Measurements from ENCODE around the gene GPN2. TPM values are rescaled to one million over a fixed set of nuclear protein-coding genes. Genes with fewer than 3 reads are reported as not detected.
A peak's percentile ranks its signal among the peaks of the same experiment; 100 is the strongest.

The GPN2 gene
- total and polyA plus RNA-seq, 4 donors: 9.5 to 12.7 (median 10.4) TPM

- TF ChIP-seq EGR1 (IDR thresholded peaks at IDR 0.05; ENCODE audit: low read depth in 2 of 2) (no peak), SP1 (IDR thresholded peaks at IDR 0.05) (no peak), TAF1 (conservative IDR thresholded peaks at IDR 0.05) (no peak), FOXA1 (IDR thresholded peaks at IDR 0.05) (no peak)
- TF ChIP-seq, protein P1, sequence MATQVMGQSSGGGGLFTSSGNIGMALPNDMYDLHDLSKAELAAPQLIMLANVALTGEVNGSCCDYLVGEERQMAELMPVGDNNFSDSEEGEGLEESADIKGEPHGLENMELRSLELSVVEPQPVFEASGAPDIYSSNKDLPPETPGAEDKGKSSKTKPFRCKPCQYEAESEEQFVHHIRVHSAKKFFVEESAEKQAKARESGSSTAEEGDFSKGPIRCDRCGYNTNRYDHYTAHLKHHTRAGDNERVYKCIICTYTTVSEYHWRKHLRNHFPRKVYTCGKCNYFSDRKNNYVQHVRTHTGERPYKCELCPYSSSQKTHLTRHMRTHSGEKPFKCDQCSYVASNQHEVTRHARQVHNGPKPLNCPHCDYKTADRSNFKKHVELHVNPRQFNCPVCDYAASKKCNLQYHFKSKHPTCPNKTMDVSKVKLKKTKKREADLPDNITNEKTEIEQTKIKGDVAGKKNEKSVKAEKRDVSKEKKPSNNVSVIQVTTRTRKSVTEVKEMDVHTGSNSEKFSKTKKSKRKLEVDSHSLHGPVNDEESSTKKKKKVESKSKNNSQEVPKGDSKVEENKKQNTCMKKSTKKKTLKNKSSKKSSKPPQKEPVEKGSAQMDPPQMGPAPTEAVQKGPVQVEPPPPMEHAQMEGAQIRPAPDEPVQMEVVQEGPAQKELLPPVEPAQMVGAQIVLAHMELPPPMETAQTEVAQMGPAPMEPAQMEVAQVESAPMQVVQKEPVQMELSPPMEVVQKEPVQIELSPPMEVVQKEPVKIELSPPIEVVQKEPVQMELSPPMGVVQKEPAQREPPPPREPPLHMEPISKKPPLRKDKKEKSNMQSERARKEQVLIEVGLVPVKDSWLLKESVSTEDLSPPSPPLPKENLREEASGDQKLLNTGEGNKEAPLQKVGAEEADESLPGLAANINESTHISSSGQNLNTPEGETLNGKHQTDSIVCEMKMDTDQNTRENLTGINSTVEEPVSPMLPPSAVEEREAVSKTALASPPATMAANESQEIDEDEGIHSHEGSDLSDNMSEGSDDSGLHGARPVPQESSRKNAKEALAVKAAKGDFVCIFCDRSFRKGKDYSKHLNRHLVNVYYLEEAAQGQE (IDR thresholded peaks at IDR 0.05): no peak
- Histone ChIP-seq H3K4me3 (ENCODE audit: low read depth in 1 of 3, low read length in 3 of 3) (no peak overlapping the region), H3K9me3 (ENCODE audit: control insufficient read depth in 4 of 4, low read length in 3 of 4) (no peaks in the 10 kb centered on the region), H3K9ac (ENCODE audit: low read depth in 1 of 2, low read length in 2 of 2) (peak overlapping the region in 1 of 2 donors; percentile 42), H3K27ac (ENCODE audit: low read depth in 1 of 2, low read length in 2 of 2) (peak overlapping the region; percentile 33 to 83), H3K27me3 (ENCODE audit: control insufficient read depth in 4 of 4, insufficient read depth in 4 of 4, low read length in 3 of 4) (no peaks in the 10 kb centered on the region), H3K4me1 (ENCODE audit: control insufficient read depth in 4 of 4, insufficient read depth in 4 of 4, low read length in 3 of 4) (peaks cover 15 to 63% (median 50%) of the 10 kb centered on the region in 4 donors), H3K36me3 (ENCODE audit: control insufficient read depth in 4 of 4, insufficient read depth in 3 of 4, low read depth in 1 of 4, low read length in 3 of 4) (peaks cover 3 to 10% (median 6%) of the 10 kb centered on the region in 4 donors)
- DNase-seq (ENCODE audit: low spot score): no peak
- WGBS: 91% methylated on average over 6 of the region's 6 CpGs
Observed at GRCh38 chr1:26829184-26829911, 60.7 kb downstream of the GPN2 start.

DNA sequence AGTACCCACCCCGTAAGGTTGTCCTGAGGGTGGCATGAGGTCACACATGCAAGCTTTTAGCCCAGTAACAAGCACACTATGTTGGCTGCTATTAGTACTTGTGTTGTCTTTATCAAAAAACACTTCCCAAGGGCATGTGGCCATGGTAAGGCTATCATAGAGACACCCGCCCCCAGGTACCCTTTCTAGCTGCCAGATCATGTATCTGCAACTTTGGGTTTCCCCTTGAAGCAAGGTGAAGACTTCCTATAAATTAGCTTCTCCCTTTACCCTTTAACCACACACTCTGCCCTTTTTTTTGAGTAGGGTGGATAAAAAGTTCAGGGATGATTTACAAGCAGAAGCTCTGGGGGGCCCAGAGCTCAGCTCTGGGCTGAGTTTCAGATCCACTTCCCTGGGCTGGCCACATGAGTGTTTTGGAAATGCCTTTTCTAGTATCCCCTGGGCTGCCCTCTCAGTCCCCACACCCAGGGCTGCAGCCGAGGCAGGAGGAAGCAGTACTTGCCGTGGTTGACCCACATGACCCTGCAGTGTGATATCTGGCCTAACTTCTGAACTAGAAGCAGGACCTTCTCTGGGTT is 61.6 kb downstream of the GPN2 start:
- peak overlapping the region in 1 of 2 donors; percentile 42 for H3K9ac ChIP-seq (ENCODE audit: low read depth in 1 of 2, low read length in 2 of 2)
- H3K27me3 ChIP-seq (ENCODE audit: control insufficient read depth in 4 of 4, insufficient read depth in 4 of 4, low read length in 3 of 4): no peaks in the 10 kb centered on the region
- H3K4me1 ChIP-seq (ENCODE audit: control insufficient read depth in 4 of 4, insufficient read depth in 4 of 4, low read length in 3 of 4): peaks cover 15 to 63% (median 50%) of the 10 kb centered on the region in 4 donors
- WGBS: 47% methylated on average over 4 of the region's 4 CpGs
- H3K4me3 ChIP-seq (ENCODE audit: low read depth in 1 of 3, low read length in 3 of 3): no peak overlapping the region
- peaks cover 0 to 3% (median 2%) of the 10 kb centered on the region in 4 donors for H3K36me3 ChIP-seq (ENCODE audit: control insufficient read depth in 4 of 4, insufficient read depth in 3 of 4, low read depth in 1 of 4, low read length in 3 of 4)
- peak overlapping the region; percentile 33 to 51 for H3K27ac ChIP-seq (ENCODE audit: low read depth in 1 of 2, low read length in 2 of 2)
- no peak for DNase-seq (ENCODE audit: low spot score)
- H3K9me3 ChIP-seq (ENCODE audit: control insufficient read depth in 4 of 4, low read length in 3 of 4): no peaks in the 10 kb centered on the region
- TF ChIP-seq, protein P2, sequence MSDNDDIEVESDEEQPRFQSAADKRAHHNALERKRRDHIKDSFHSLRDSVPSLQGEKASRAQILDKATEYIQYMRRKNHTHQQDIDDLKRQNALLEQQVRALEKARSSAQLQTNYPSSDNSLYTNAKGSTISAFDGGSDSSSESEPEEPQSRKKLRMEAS (IDR thresholded peaks at IDR 0.05): no peak
- no peak for TF ChIP-seq ATF3 (IDR thresholded peaks at IDR 0.05)
- TF ChIP-seq, protein P3, sequence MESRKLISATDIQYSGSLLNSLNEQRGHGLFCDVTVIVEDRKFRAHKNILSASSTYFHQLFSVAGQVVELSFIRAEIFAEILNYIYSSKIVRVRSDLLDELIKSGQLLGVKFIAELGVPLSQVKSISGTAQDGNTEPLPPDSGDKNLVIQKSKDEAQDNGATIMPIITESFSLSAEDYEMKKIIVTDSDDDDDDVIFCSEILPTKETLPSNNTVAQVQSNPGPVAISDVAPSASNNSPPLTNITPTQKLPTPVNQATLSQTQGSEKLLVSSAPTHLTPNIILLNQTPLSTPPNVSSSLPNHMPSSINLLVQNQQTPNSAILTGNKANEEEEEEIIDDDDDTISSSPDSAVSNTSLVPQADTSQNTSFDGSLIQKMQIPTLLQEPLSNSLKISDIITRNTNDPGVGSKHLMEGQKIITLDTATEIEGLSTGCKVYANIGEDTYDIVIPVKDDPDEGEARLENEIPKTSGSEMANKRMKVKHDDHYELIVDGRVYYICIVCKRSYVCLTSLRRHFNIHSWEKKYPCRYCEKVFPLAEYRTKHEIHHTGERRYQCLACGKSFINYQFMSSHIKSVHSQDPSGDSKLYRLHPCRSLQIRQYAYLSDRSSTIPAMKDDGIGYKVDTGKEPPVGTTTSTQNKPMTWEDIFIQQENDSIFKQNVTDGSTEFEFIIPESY (IDR thresholded peaks at IDR 0.05): no peak
- no peak for TF ChIP-seq FOXA2 (IDR thresholded peaks at IDR 0.05)
- no peak for TF ChIP-seq EGR1 (IDR thresholded peaks at IDR 0.05; ENCODE audit: low read depth in 2 of 2)
- TF ChIP-seq FOXA1 (IDR thresholded peaks at IDR 0.05): no peak
- no peak for TF ChIP-seq SP1 (IDR thresholded peaks at IDR 0.05)
- no peak for TF ChIP-seq HNF4G (IDR thresholded peaks at IDR 0.05)
- no peak for TF ChIP-seq YY1 (IDR thresholded peaks at IDR 0.05)
- TF ChIP-seq TAF1 (conservative IDR thresholded peaks at IDR 0.05): no peak
- TF ChIP-seq RXRA (IDR thresholded peaks at IDR 0.05): no peak
- TF ChIP-seq, protein P1 (IDR thresholded peaks at IDR 0.05): no peak
